Muscle of leg (tissue), 11 donors: Measurements from ENCODE around the gene GIMAP6. TPM values are rescaled to one million over a fixed set of nuclear protein-coding genes. Genes with fewer than 3 reads are reported as not detected.
"Not testable (repeated sequence)": the region's sequence is repeated elsewhere in the genome, so short reads cannot be mapped to it uniquely, and the experiment has no call there.

Source experiments
- DNase-seq: peaks from one replicate; pipeline ENCODE4 v3.0.0; 2013
- H3K27ac ChIP-seq: one replicate; pipeline ENCODE4 v1.5.1; 2013; ENCODE audit warnings: mild to moderate bottlenecking, low read length, control low read depth
- H3K27me3 ChIP-seq: one replicate; pipeline ENCODE4 v1.6.1; 2013; ENCODE audit warnings: low read length; ENCODE audit not compliant: control insufficient read depth, insufficient read depth
- H3K36me3 ChIP-seq: one replicate; pipeline ENCODE4 v1.6.1; 2013; ENCODE audit warnings: low read length; ENCODE audit not compliant: control insufficient read depth, insufficient read depth
- H3K4me1 ChIP-seq: one replicate; pipeline ENCODE4 v1.6.1; 2013; ENCODE audit warnings: low read length; ENCODE audit not compliant: control insufficient read depth, insufficient read depth
- H3K4me3 ChIP-seq: one replicate; pipeline ENCODE4 v1.5.1; 2013; ENCODE audit warnings: low read length, control low read depth
- H3K9me3 ChIP-seq: replicated peaks from 2 replicates; pipeline ENCODE4 v1.6.1; 2013; ENCODE audit warnings: low read depth, low read length; ENCODE audit not compliant: control insufficient read depth
- WGBS: methylation state at CpG from one replicate; pipeline ENCODE4 v1.1.5; 2013; ENCODE audit warnings: missing lambda C conversion rate; ENCODE audit not compliant: insufficient coverage; 5-methylcytosine and 5-hydroxymethylcytosine counted together
- polyA plus RNA-seq, 8 donors: library from polyadenylated mRNA; unstranded; fragments of 120-200 nt; gene quantifications; one replicate each; pipeline versions ENCODE4 v1.2.1 to v1.2.3, GENCODE V29; 2013; ENCODE audit warnings: inconsistent platforms in 1 of 8, low replicate concordance in 1 of 8; ENCODE audit not compliant: insufficient read length in 8 of 8, insufficient read depth in 1 of 8
- total RNA-seq: library from RNA; stranded (reverse); fragments of 120-200 nt; gene quantifications from one replicate; pipeline ENCODE4 v1.2.4, GENCODE V29; 2013

GIMAP6 gene
- total and polyA plus RNA-seq, 9 donors = 15.4 to 19.0 (median 17.3) TPM

DNA sequence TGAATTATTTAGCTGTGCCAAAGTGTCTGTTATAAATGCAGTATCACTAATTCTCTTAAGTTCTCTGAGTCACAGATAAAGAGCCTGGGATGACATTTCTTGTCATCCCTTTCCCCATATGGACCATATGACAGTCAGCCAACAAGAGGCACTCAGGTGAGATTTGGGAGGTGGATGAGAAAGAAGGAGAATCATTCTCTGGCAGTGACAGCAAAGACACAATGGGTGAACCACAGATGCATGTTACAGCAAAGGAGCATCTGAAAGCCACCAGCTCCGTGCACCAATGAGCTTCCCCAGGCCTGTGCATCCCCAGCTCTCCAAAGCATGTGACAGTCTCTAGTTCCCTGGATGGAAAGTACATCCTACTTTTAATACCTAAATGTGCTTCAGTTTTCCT, 10.8 kb downstream of the GIMAP6 start:
- no peak overlapping the region for H3K27ac ChIP-seq
- H3K9me3 ChIP-seq = no peaks in the 10 kb centered on the region
- no peak for DNase-seq
- WGBS = no CpG with 5 or more reads among the region's 1 CpG
- H3K36me3 ChIP-seq = no peaks in the 10 kb centered on the region
- no peaks in the 10 kb centered on the region for H3K27me3 ChIP-seq
- H3K4me1 ChIP-seq = no peaks in the 10 kb centered on the region
- no peak overlapping the region for H3K4me3 ChIP-seq

DNA sequence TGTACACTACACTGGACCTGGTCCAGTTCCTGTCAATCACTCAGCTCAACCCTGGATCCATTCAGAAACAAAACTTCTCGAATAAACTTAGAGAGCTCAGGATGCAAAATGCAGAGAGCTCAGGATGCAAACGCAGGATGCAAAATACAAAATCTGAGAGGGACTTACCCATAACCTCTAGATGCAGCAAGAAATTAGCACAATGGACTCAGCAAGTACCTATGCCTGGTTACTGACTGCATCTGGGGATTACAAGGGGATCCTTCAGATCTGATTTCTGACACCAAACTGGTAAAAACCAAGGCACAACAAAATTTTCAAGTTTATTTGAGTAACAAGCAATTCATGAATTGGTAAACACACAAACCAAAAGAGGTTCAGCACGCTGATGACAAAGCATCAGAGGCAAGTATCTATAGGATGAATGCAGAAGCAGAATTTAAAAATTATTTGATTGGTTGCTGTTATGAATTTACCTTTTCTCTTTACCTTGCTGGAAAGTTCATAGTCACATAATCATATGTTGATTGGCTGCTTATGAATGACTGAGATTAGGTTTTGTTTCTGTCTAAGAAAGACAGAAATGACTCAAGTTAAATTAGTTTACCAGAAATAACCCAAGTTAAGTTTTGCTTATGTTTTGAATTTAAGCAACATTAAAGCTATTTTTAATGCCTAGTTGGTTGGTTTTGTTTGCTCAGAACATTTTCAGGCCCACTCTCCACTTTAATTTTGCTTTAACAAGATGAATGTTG, 11.4 kb downstream of the GIMAP6 start:
- H3K4me1 ChIP-seq = no peaks in the 10 kb centered on the region
- no peak for DNase-seq
- H3K9me3 ChIP-seq = no peaks in the 10 kb centered on the region
- H3K4me3 ChIP-seq = no peak overlapping the region
- no peaks in the 10 kb centered on the region for H3K27me3 ChIP-seq
- no peaks in the 10 kb centered on the region for H3K36me3 ChIP-seq
- WGBS = no CpG with 5 or more reads among the region's 3 CpGs
- H3K27ac ChIP-seq = no peak overlapping the region

DNA sequence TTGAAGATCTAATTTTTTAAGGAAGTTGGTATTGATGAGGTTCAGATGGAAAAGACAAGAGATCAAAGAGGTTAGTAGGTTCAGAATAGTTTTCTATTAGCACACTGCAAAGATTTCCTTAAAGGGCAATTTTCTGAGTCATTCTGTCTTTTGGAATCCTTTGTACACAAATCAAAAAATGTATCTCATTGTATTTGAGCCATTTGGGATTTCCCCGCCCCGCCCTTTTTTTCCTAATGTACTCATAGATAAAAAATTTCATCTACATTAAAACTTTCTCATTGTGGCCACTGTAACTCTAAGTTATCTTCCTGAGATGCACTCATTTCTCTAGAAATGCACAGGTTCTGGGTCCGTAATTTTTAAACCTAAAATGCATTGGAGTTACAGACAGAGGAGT, 12.1 kb downstream of the GIMAP6 start:
- no peak overlapping the region for H3K4me3 ChIP-seq
- no peaks in the 10 kb centered on the region for H3K4me1 ChIP-seq
- H3K27me3 ChIP-seq = no peaks in the 10 kb centered on the region
- 85% methylated on average over 3 of the region's 3 CpGs for WGBS
- no peak overlapping the region for H3K27ac ChIP-seq
- DNase-seq = no peak
- H3K9me3 ChIP-seq = no peaks in the 10 kb centered on the region
- H3K36me3 ChIP-seq = no peaks in the 10 kb centered on the region

DNA sequence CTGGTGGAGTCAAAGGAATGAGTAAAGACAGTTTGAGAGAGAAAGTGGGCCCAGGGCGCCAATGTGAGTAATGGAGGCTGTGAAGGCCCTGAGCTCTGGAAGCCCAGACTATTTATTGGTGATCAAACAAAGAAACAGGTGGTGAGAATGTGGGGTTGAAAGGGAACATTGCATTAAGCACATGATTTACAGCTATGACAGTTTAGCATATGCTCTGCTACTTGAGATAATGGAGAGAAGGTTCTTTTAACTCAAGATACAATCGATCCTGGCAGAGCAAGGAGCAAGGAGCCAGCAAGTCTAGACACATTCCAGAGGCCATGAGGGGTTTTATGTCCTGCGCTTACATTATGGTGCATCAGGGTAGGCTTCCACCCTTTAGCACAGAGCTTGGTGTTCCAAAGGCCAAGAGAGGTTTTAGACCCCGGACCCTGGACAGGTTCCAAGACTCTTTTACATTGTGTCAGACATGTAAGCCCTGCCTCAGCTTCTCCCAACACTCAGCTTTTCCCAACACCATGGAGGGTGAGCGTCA, 16.9 kb downstream of the GIMAP6 start:
- 59% methylated on average over 4 of the region's 5 CpGs for WGBS
- H3K27ac ChIP-seq, DNase-seq: not testable (repeated sequence)

DNA sequence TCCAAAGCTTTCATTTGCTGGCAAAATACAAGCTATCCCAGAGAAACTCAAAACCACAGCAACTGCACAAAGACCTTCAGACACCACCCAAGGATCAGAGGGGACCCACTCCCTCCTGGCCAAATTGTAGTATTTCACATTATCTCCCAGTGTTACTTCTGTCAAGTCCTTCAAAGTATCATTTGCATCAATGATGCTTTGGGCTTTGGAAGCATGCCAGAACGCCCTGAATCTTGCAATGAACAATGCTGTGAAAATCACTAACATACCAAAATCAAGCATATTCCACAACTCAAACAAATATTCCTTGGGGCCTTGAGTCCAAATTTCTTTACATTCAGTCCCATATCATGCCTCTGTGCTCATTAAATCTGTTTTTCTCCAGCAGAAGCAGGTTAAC, 17.8 kb downstream of the GIMAP6 start:
- H3K4me3 ChIP-seq, H3K27me3 ChIP-seq, DNase-seq, H3K36me3 ChIP-seq, H3K4me1 ChIP-seq, H3K9me3 ChIP-seq, H3K27ac ChIP-seq: not testable (repeated sequence)
- WGBS = 78% methylated on average over 1 of the region's 1 CpG

More for the DNA sequence above, 16.9 kb downstream of the GIMAP6 start:
- not testable (repeated sequence) for H3K27me3 ChIP-seq, H3K4me1 ChIP-seq, H3K9me3 ChIP-seq, H3K36me3 ChIP-seq, H3K4me3 ChIP-seq

DNA sequence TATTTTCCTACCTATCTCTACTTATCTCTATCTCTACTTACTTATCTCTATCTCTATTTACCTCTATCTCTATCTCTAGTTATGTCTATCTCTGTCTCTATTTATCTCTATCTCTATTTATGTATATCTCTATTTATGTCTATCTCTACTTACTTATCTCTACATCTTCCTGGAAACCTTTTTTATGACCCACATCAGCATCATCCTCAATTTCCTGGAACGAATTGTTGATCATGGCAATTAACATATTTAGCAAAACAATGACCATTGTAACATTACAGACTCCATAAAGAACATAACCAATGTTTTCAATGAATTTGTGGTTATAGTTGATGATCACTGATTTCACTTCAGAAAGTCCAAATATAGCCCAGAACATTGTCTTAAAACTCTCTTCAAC, 18.3 kb downstream of the GIMAP6 start:
- Histone ChIP-seq H3K9me3 (no peaks in the 10 kb centered on the region), H3K4me1 (no peaks in the 10 kb centered on the region), H3K27ac (no peak overlapping the region), H3K4me3 (no peak overlapping the region), H3K27me3 (no peaks in the 10 kb centered on the region), H3K36me3 (no peaks in the 10 kb centered on the region)
- WGBS = no CpG with 5 or more reads among the region's 1 CpG
- no peak for DNase-seq

DNA sequence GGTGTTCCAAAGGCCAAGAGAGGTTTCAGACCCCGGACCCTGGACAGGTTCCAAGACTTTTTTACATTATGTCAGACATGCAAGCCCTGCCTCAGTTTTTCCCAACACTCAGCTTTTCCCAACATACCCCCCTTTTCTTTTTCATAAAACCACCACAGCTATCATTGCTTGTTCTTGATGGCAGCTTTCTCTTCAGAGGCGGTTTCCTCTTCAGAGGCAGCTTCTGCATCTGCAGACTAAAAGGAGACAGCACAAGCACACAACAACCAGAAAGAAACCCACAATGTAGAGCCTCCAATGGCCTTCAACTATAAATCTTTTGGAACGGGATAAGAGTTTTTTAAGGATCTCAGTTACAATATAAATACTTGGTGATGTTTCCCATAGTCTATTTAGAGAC, 19.3 kb downstream of the GIMAP6 start:
- Histone ChIP-seq H3K4me3 (no peak overlapping the region), H3K9me3 (no peaks in the 10 kb centered on the region), H3K27me3 (no peaks in the 10 kb centered on the region), H3K27ac (no peak overlapping the region), H3K4me1 (no peaks in the 10 kb centered on the region), H3K36me3 (no peaks in the 10 kb centered on the region)
- WGBS = 57% methylated on average over 1 of the region's 3 CpGs
- DNase-seq = no peak

DNA sequence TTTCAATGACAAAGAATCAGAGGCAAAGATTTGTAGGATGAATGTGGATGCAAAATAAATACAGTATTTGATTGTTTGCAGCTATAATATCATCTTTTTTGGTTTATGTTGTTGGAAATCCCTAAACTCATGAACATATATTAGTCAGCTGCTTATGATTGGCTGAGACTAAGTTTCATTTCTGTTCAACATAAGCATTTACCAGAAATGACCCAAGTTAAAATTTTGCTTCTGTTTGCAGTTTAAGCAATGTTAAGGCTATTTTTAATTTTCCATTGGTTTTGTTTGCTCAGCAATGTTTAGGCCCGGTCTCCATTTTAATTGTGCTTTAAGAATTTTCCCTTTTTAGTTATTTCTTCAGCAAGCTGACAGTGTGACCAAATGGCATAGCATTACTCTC, 22.0 kb downstream of the GIMAP6 start:
- H3K4me1 ChIP-seq = no peaks in the 10 kb centered on the region
- no peak overlapping the region for H3K27ac ChIP-seq
- H3K27me3 ChIP-seq = no peaks in the 10 kb centered on the region
- no peak overlapping the region for H3K4me3 ChIP-seq
- H3K36me3 ChIP-seq = no peaks in the 10 kb centered on the region
- WGBS = no CpG with 5 or more reads among the region's 1 CpG
- DNase-seq = peak; percentile 31
- no peaks in the 10 kb centered on the region for H3K9me3 ChIP-seq

DNA sequence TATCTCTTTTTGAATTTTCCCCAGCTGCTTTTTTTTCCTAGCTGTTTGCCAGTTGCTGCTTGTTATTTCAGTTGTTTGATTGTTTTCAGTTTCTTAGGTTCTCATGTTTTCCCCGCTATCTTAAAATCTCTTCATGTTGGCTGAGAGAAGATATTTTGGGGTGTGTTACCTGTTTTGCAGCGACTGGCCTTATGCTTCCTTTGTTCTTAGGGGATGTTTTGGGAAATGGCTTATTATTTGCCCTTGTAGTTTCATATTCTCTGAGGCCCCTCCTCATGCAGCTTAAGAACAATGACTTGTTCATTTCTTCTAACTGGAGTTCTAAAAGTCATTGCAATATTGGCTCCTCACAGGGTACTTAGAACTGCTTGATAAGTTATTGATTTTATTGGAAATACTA, 28.6 kb downstream of the GIMAP6 start:
- not testable (repeated sequence) for H3K27ac ChIP-seq, H3K4me3 ChIP-seq, H3K9me3 ChIP-seq, DNase-seq, H3K27me3 ChIP-seq, H3K4me1 ChIP-seq, H3K36me3 ChIP-seq
- no CpG with 5 or more reads among the region's 2 CpGs for WGBS

DNA sequence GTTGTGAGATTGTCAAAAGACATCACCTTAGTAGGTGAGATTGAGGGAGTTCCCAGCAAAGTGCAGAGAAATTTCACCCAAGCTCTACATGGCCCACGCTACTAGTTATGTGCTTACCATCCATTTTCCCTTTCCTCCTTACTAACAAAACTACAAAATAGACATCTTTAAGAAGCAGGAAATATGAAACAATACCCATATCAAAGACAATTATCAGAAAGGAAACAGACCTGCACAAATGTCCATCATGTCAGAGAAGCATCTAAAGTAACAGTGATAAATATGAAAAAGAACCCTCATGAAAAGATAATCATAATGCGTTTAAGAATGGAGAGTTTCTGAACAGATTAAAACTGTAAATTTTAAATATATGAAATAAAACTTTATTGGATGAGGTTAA, 36.8 kb downstream of the GIMAP6 start:
- Histone ChIP-seq H3K4me1 (no peaks in the 10 kb centered on the region), H3K27me3 (no peaks in the 10 kb centered on the region), H3K36me3 (no peaks in the 10 kb centered on the region), H3K9me3 (peaks cover 11% of the 10 kb centered on the region), H3K4me3 (no peak overlapping the region), H3K27ac (no peak overlapping the region)
- no CpG with 5 or more reads among the region's 2 CpGs for WGBS
- DNase-seq = no peak

DNA sequence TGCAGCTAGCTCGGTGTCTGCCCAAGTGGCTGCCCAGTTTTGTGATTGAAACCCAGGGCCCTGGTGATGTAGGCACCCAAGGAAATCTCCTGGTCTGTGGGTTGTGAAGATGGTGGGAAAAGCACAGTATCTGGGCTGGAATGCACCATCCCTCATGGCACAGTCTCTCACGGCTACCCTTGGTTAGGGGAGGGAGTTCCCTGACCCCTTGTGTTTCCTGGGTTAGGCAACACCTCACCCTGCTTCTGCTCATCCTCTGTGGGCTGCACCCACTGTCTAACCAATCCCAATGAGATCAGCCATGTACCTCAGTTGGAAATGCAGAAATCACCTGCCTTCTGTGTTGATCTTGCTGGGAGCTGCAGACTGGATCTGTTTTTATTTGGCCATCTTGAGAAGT, 37.4 kb downstream of the GIMAP6 start:
- H3K9me3 ChIP-seq = peaks cover 11% of the 10 kb centered on the region
- H3K4me3 ChIP-seq = no peak overlapping the region
- H3K27me3 ChIP-seq = no peaks in the 10 kb centered on the region
- H3K4me1 ChIP-seq = no peaks in the 10 kb centered on the region
- H3K27ac ChIP-seq = no peak overlapping the region
- no peaks in the 10 kb centered on the region for H3K36me3 ChIP-seq
- 93% methylated on average over 1 of the region's 2 CpGs for WGBS
- DNase-seq = no peak
